GM23338 (cell line): Measurements from ENCODE around the gene LRBA. TPM values are rescaled to one million over a fixed set of nuclear protein-coding genes. Genes with fewer than 3 reads are reported as not detected.

Source experiments
- ATAC-seq: fragments of 200-7000 bp; cut with Tn5 transposase; 3 replicates; pipeline ENCODE4 v1.9.1; 2020
- DNase-seq: peaks from one replicate; pipeline ENCODE4 v3.0.0-alpha.2; 2015; ENCODE audit warnings: low spot score
- H2AFZ ChIP-seq: fragments of 200-600 bp; sonication (generic); 2 replicates; pipeline ENCODE4 v1.8.0; 2016; ENCODE audit warnings: antibody characterized with exemption, mild to moderate bottlenecking, moderate library complexity
- H3F3A ChIP-seq: fragments of 200-600 bp; sonication (generic); replicated peaks from 2 replicates; pipeline ENCODE4 v1.8.0; 2017; ENCODE audit warnings: antibody characterized with exemption, mixed run types, low read depth
- H3K27ac ChIP-seq: fragments of 200-600 bp; sonication (generic); 2 replicates; pipeline ENCODE4 v1.6.1; 2016; ENCODE audit warnings: low read depth
- H3K27me3 ChIP-seq: fragments of 200-600 bp; sonication (generic); 2 replicates; pipeline ENCODE4 v1.8.0; 2016; ENCODE audit warnings: mild to moderate bottlenecking, mixed run types, moderate library complexity; ENCODE audit not compliant: insufficient read depth
- H3K36me3 ChIP-seq: fragments of 200-600 bp; sonication (generic); 2 replicates; pipeline ENCODE4 v1.8.0; 2016; ENCODE audit warnings: mild to moderate bottlenecking; ENCODE audit not compliant: insufficient read depth
- H3K4me1 ChIP-seq: fragments of 200-600 bp; sonication (generic); 2 replicates; pipeline ENCODE4 v1.8.0; 2016; ENCODE audit warnings: mild to moderate bottlenecking, moderate library complexity; ENCODE audit not compliant: insufficient read depth
- H3K4me2 ChIP-seq: fragments of 200-600 bp; sonication (generic); 2 replicates; pipeline ENCODE4 v1.7.1; 2017; ENCODE audit warnings: mixed run types
- H3K4me3 ChIP-seq: fragments of 200-600 bp; sonication (generic); 2 replicates; pipeline ENCODE4 v1.6.1; 2016; ENCODE audit warnings: mixed run types
- H3K79me2 ChIP-seq: fragments of 200-600 bp; sonication (generic); replicated peaks from 2 replicates; pipeline ENCODE4 v1.8.0; 2017; ENCODE audit warnings: mild to moderate bottlenecking; ENCODE audit not compliant: insufficient read depth
- H3K9me2 ChIP-seq: fragments of 200-600 bp; sonication (generic); 2 replicates; pipeline ENCODE4 v1.8.0; 2017; ENCODE audit not compliant: insufficient read depth
- H4K20me1 ChIP-seq: fragments of 200-600 bp; sonication (generic); replicated peaks from 2 replicates; pipeline ENCODE4 v1.8.0; 2017; ENCODE audit warnings: mild to moderate bottlenecking; ENCODE audit not compliant: insufficient read depth
- H3K27ac Mint-ChIP-seq: 2 replicates; pipeline ENCODE4 v1.8.0; 2020; ENCODE audit warnings: inconsistent platforms, mild to moderate bottlenecking, moderate library complexity, mixed read lengths
- H3K27me3 Mint-ChIP-seq: 3 replicates; pipeline ENCODE4 v1.8.0; 2022; ENCODE audit warnings: low read depth, mild to moderate bottlenecking, moderate library complexity, mixed read lengths, inconsistent platforms; ENCODE audit not compliant: insufficient read depth, poor library complexity
- H3K36me3 Mint-ChIP-seq: 3 replicates; pipeline ENCODE4 v1.8.0; 2021; ENCODE audit warnings: low read depth, mild to moderate bottlenecking, inconsistent platforms, moderate library complexity, mixed read lengths
- H3K4me1 Mint-ChIP-seq: 3 replicates; pipeline ENCODE4 v1.8.0; 2020; ENCODE audit warnings: mild to moderate bottlenecking, inconsistent platforms, mixed read lengths
- H3K4me3 Mint-ChIP-seq: 3 replicates; pipeline ENCODE4 v1.8.0; 2021; ENCODE audit warnings: moderate library complexity, mild to moderate bottlenecking, inconsistent platforms, mixed read lengths
- H3K9me3 Mint-ChIP-seq: 3 replicates; pipeline ENCODE4 v1.8.0; 2020; ENCODE audit warnings: moderate library complexity, mild to moderate bottlenecking, inconsistent platforms, mixed read lengths
- CREB1 ChIP-seq: fragments of 250-450 bp; sonication (Bioruptor Pico); IDR thresholded peaks from 2 replicates; pipeline ENCODE4 v1.5.0; 2020; ENCODE audit warnings: low read depth, mild to moderate bottlenecking, moderate library complexity
- ETS1 ChIP-seq: IDR thresholded peaks from 2 replicates; pipeline ENCODE4 v1.6.1; 2016; ENCODE audit warnings: antibody characterized with exemption
- EZH2 ChIP-seq: fragments of 200-600 bp; sonication (generic); IDR thresholded peaks from one replicate; pipeline ENCODE4 v1.8.0; 2017; ENCODE audit warnings: antibody characterized with exemption, mild to moderate bottlenecking, low read depth; ENCODE audit not compliant: unreplicated experiment
- EZH2phosphoT487 ChIP-seq: fragments of 200-600 bp; sonication (generic); IDR thresholded peaks from one replicate; pipeline ENCODE4 v1.8.1; 2018; ENCODE audit warnings: antibody characterized with exemption; ENCODE audit not compliant: unreplicated experiment
- JUNB ChIP-seq: IDR thresholded peaks from one replicate; pipeline ENCODE4 v1.6.1; 2016; ENCODE audit warnings: antibody characterized with exemption; ENCODE audit not compliant: unreplicated experiment
- NANOG ChIP-seq: IDR thresholded peaks from 2 replicates; pipeline ENCODE4 v1.6.1; 2016; ENCODE audit warnings: antibody characterized with exemption, borderline replicate concordance
- POLR2AphosphoS5 ChIP-seq: IDR thresholded peaks from 2 replicates; pipeline ENCODE4 v1.6.1; 2016; ENCODE audit warnings: antibody characterized with exemption, low read depth
- REST ChIP-seq: IDR thresholded peaks from one replicate; pipeline ENCODE4 v1.6.1; 2018; ENCODE audit warnings: antibody characterized with exemption; ENCODE audit not compliant: unreplicated experiment
- STAT1 ChIP-seq: IDR thresholded peaks from one replicate; pipeline ENCODE4 v1.6.1; 2016; ENCODE audit warnings: antibody characterized with exemption; ENCODE audit not compliant: unreplicated experiment
- ZNF114 ChIP-seq: fragments of 250-450 bp; sonication (Bioruptor Pico); IDR thresholded peaks from 2 replicates; pipeline ENCODE4 v1.5.0; 2020; ENCODE audit warnings: mild to moderate bottlenecking, moderate library complexity
- ZNF331 ChIP-seq: fragments of 250-450 bp; sonication (Bioruptor Pico); IDR thresholded peaks from 2 replicates; pipeline ENCODE4 v1.5.0; 2020; ENCODE audit warnings: low read depth, mild to moderate bottlenecking, moderate library complexity
- ZNF462 ChIP-seq: fragments of 250-450 bp; sonication (Bioruptor Pico); IDR thresholded peaks from 2 replicates; pipeline ENCODE4 v1.5.0; 2020; ENCODE audit warnings: mild to moderate bottlenecking, moderate library complexity
- polyA plus RNA-seq: library from polyadenylated mRNA; unstranded; fragments of >200 nt; fragmentation: Nextera tagmentation; extraction: Ambion mirVana; gene quantifications from 2 replicates; pipeline ENCODE4 v1.2.1, GENCODE V29; 2016
- total RNA-seq: library from RNA; depleted of rRNA; stranded (reverse); fragments of >200 nt; shearing (Covaris generic); gene quantifications from 2 replicates; pipeline ENCODE4 v1.2.3, GENCODE V29; 2014

LRBA gene
- total and polyA plus RNA-seq, 2 experiments from 2014 or later, result 23.3 to 126 TPM

GRCh38 chr4:150395872-150396271 lies 619.2 kb downstream of the LRBA start:
- Histone ChIP-seq H3K4me2 (no peak overlapping the region), H3K4me3 (no peak overlapping the region), H3K36me3 (no peaks in the 10 kb centered on the region), H3F3A (no peaks in the 10 kb centered on the region), H3K27ac (no peak overlapping the region), H3K4me1 (no peaks in the 10 kb centered on the region), H3K9me2 (no peaks in the 10 kb centered on the region), H3K27me3 (no peaks in the 10 kb centered on the region), H3K79me2 (no peaks in the 10 kb centered on the region), H2AFZ (no peak overlapping the region), H4K20me1 (no peaks in the 10 kb centered on the region)
- Mint-ChIP-seq H3K9me3 (no peaks in the 10 kb centered on the region; the same call in 2 of the 3 replicates), H3K4me3 (no peak overlapping the region), H3K4me1 (no peaks in the 10 kb centered on the region), H3K27ac (no peak overlapping the region), H3K36me3 (no peaks in the 10 kb centered on the region), H3K27me3 (no peaks in the 10 kb centered on the region)
- no peak for ATAC-seq
- no peak for DNase-seq
- TF ChIP-seq EZH2phosphoT487, result no peak
- TF ChIP-seq ZNF462 (CRISPR knock-in tag), result no peak
- no peak for TF ChIP-seq REST
- no peak for TF ChIP-seq ZNF114
- TF ChIP-seq EZH2, result no peak
- TF ChIP-seq ZNF331 (CRISPR knock-in tag), result no peak
- TF ChIP-seq CREB1 (CRISPR knock-in tag), result no peak
- no peak for TF ChIP-seq NANOG
- no peak for TF ChIP-seq JUNB
- TF ChIP-seq POLR2AphosphoS5, result no peak
- no peak for TF ChIP-seq ETS1
- no peak for TF ChIP-seq STAT1
